K562 (cell line): ENCODE results near the gene ORC1.

Experiments used
- CBX3 ChIP-seq, 2 experiments: IDR thresholded peaks; 1 replicate in 1 of 2; 2 replicates in 1 of 2; pipeline ENCODE4 v1.6.1; 2012; ENCODE audit warnings: inconsistent platforms in 2 of 2, low read length in 2 of 2, borderline replicate concordance in 1 of 2, control low read depth in 1 of 2
- CTCF ChIP-seq, 3 experiments: IDR thresholded peaks in 2 of 3; conservative IDR thresholded peaks in 1 of 3; 2 replicates each; pipeline ENCODE4 v1.5.1; 2011 to 2012; ENCODE audit warnings: low read length in 3 of 3, mild to moderate bottlenecking in 3 of 3, control low read depth in 2 of 3, improper control_type of control experiment in 1 of 3, inconsistent platforms in 1 of 3, low read depth in 1 of 3, mixed read lengths in 1 of 3, moderate library complexity in 1 of 3; ENCODE audit not compliant: insufficient read depth in 2 of 3
- EZH2 ChIP-seq: IDR thresholded peaks from 2 replicates; pipeline ENCODE4 v1.6.1; 2012; ENCODE audit warnings: low read depth, mild to moderate bottlenecking, inconsistent platforms, low read length, borderline replicate concordance
- ILK ChIP-seq: fragments of 450-650 bp; IDR thresholded peaks from 2 replicates; pipeline ENCODE4 v1.6.1; 2016; ENCODE audit warnings: missing genetic modification characterization, low read depth, mild to moderate bottlenecking, missing compliant biosample characterization, moderate library complexity, borderline replicate concordance
- POLR2A ChIP-seq: fragments of 450-650 bp; conservative IDR thresholded peaks from 2 replicates; pipeline ENCODE4 v1.6.1; 2016
- POLR2AphosphoS5 ChIP-seq: IDR thresholded peaks from 2 replicates; pipeline ENCODE4 v1.6.1; 2011; ENCODE audit warnings: mild to moderate bottlenecking, low read depth, low read length, moderate library complexity; ENCODE audit not compliant: control insufficient read depth, insufficient read depth
- RBBP5 ChIP-seq: fragments of 200-600 bp; sonication (generic); IDR thresholded peaks from 2 replicates; pipeline ENCODE4 v1.6.1; 2012; ENCODE audit warnings: borderline replicate concordance, mild to moderate bottlenecking, low read length, control low read depth, inconsistent platforms; ENCODE audit not compliant: insufficient read depth, poor library complexity, severe bottlenecking
- SETDB1 ChIP-seq: IDR thresholded peaks from one replicate; pipeline ENCODE4 v1.6.1; 2012; ENCODE audit warnings: low read length, control low read depth, inconsistent platforms
- SUPT5H ChIP-seq: fragments of 450-650 bp; IDR thresholded peaks from 2 replicates; pipeline ENCODE4 v1.6.1; 2016
- TAF1 ChIP-seq: IDR thresholded peaks from 2 replicates; pipeline ENCODE4 v1.6.1; 2011; ENCODE audit warnings: mild to moderate bottlenecking, low read length, moderate library complexity; ENCODE audit not compliant: insufficient read depth, control insufficient read depth, severe bottlenecking; ENCODE audit errors: extremely low read depth
- TCF7L2 ChIP-seq: fragments of 150-350 bp; IDR thresholded peaks from 2 replicates; pipeline ENCODE4 v1.6.1; 2016; ENCODE audit warnings: low read depth, mild to moderate bottlenecking, low read length, moderate library complexity

GRCh38 chr1:52368383-52369172 is 35.6 kb downstream of the ORC1 start:
- TF ChIP-seq CTCF (IDR thresholded peaks at IDR 0.05 in 2 of 3, conservative IDR thresholded peaks at IDR 0.05 in 1 of 3; ENCODE audit: insufficient read depth in 2 of 3, low read depth in 1 of 3, low read length in 3 of 3) = no peak
- TF ChIP-seq TAF1 = no peak
- TF ChIP-seq RBBP5 = no peak
- no peak for TF ChIP-seq EZH2
- no peak for TF ChIP-seq SETDB1
- no peak for TF ChIP-seq POLR2A
- no peak for TF ChIP-seq TCF7L2
- TF ChIP-seq ILK (tag) = no peak
- TF ChIP-seq POLR2AphosphoS5 = no peak
- no peak for TF ChIP-seq SUPT5H
- TF ChIP-seq CBX3 (IDR thresholded peaks at IDR 0.05; ENCODE audit: borderline replicate concordance in 1 of 2, low read length in 2 of 2) = no peak
